IMR-90 (cell line): ENCODE data around the gene GATA5.

ENCODE experiments used
- MAFK ChIP-seq: IDR thresholded peaks from 2 replicates; pipeline ENCODE4 v1.6.1; 2012; ENCODE audit warnings: low read depth, low read length, improper control_type of control experiment
- RAD21 ChIP-seq: IDR thresholded peaks from 2 replicates; pipeline ENCODE4 v1.6.1; 2012; ENCODE audit warnings: low read length, improper control_type of control experiment
- RFX5 ChIP-seq: IDR thresholded peaks from 2 replicates; pipeline ENCODE4 v1.8.0; 2012; ENCODE audit warnings: low read depth, mild to moderate bottlenecking, low read length, moderate library complexity
- TF ChIP-seq, protein P1 (sequence below): fragments of 150-350 bp; IDR thresholded peaks from 2 replicates; pipeline ENCODE4 v1.6.1; 2017; ENCODE audit warnings: mild to moderate bottlenecking, antibody characterized with exemption, low read length, low read depth
- TF ChIP-seq, protein P2 (sequence below): conservative IDR thresholded peaks from 2 replicates; pipeline ENCODE4 v1.5.1; 2012; ENCODE audit warnings: mild to moderate bottlenecking, low read depth, low read length, improper control_type of control experiment

DNA sequence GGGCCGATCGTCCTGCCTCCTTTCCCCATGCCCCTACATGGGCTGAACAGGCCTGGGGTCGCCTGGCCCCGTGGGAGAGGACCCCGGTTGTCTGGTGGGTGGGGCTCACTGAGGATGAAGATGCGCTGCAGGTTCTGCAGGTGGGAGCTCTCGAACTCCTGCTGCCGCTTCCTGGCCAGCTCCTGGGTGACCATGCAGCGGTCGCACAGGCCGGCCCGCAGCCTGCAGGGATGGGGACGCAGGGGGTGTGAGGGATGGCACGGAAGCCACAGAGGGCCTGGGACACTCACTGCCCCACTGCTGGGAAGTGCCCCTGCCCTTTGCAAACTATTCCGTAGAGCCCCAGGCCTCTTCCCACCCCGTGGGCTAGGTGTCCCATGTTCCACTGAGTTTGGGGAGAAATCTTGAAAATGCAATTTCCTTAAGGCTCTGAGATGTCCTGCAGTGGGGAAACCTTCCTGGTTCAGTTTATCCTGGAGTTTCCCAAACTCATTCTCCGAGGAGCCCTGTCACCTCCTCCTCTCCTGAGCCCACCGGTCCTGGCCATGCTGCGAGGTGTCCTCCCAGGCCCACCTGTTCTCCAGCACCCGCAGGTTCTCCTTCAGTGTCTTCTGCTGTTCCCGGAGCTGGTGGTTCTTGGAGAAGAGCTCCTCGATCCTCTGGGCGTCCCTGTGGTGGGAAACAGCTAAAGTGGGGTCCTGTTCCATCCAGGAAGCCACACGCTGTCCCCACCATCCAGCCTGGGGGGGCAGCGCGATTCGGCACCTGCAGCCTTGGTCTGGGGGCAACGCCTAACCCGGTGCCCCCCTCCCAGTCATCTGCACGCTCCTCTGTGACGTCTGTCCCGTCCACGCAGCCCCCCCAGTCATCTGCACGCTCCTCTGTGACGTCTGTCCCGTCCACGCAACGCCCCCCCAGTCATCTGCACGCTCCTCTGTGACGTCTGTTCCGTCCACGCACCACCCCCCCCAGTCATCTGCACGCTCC is 58.9 kb downstream of the GATA5 start:
- TF ChIP-seq, protein P1, sequence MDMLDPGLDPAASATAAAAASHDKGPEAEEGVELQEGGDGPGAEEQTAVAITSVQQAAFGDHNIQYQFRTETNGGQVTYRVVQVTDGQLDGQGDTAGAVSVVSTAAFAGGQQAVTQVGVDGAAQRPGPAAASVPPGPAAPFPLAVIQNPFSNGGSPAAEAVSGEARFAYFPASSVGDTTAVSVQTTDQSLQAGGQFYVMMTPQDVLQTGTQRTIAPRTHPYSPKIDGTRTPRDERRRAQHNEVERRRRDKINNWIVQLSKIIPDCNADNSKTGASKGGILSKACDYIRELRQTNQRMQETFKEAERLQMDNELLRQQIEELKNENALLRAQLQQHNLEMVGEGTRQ = no peak
- TF ChIP-seq, protein P2, sequence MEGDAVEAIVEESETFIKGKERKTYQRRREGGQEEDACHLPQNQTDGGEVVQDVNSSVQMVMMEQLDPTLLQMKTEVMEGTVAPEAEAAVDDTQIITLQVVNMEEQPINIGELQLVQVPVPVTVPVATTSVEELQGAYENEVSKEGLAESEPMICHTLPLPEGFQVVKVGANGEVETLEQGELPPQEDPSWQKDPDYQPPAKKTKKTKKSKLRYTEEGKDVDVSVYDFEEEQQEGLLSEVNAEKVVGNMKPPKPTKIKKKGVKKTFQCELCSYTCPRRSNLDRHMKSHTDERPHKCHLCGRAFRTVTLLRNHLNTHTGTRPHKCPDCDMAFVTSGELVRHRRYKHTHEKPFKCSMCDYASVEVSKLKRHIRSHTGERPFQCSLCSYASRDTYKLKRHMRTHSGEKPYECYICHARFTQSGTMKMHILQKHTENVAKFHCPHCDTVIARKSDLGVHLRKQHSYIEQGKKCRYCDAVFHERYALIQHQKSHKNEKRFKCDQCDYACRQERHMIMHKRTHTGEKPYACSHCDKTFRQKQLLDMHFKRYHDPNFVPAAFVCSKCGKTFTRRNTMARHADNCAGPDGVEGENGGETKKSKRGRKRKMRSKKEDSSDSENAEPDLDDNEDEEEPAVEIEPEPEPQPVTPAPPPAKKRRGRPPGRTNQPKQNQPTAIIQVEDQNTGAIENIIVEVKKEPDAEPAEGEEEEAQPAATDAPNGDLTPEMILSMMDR = no peak
- TF ChIP-seq MAFK (no peak), RAD21 (no peak), RFX5 (no peak)
